ENCODE data around the gene RAPGEF6. TPM values are rescaled to one million over a fixed set of nuclear protein-coding genes. Genes with fewer than 3 reads are reported as not detected.

RAPGEF6 gene
- total RNA-seq, 2 donors from 2014 or later, result 19.2 to 24.0 TPM

DNA sequence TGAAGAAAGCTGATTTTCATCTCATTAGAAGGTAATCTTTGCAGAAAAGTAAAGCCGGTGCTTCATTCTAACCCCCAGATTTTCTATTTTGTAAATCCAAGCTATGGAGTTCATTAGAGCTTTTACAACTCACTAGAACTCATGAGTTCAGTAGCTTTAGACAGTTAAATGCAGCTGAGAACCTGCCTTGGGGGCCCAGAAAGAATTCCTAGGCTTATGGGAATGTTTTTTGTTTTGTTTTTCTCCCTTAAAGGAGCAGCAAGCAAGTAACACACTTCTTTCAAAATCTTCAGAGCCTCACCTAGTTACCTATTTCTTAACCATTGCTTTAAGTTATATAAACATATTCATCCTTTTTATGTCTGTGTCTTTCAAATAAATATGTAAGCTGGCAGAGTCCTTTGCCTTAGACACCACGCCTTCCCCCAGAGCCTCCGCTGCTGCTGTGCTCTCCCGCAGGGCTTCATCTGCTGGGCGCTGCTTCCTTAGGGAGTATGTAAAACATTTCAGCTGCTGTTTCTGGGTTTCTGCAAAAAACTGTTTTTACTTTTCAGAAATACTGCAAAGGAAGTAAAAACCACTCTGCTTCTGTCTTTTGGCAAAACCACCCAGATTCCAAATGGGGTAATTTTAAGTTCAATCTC lies 238.3 kb downstream of the RAPGEF6 start:
- 90 to 93% methylated on average over 2 to 5 of the region's 5 CpGs for WGBS, 2 experiments (ENCODE audit: insufficient coverage in 1 of 2, insufficient read length in 1 of 2)
- H3K36me3 Mint-ChIP-seq (ENCODE audit: low read depth), result peaks cover 51% of the 10 kb centered on the region
- DNase-seq, result no peak
- TF ChIP-seq, protein P1, sequence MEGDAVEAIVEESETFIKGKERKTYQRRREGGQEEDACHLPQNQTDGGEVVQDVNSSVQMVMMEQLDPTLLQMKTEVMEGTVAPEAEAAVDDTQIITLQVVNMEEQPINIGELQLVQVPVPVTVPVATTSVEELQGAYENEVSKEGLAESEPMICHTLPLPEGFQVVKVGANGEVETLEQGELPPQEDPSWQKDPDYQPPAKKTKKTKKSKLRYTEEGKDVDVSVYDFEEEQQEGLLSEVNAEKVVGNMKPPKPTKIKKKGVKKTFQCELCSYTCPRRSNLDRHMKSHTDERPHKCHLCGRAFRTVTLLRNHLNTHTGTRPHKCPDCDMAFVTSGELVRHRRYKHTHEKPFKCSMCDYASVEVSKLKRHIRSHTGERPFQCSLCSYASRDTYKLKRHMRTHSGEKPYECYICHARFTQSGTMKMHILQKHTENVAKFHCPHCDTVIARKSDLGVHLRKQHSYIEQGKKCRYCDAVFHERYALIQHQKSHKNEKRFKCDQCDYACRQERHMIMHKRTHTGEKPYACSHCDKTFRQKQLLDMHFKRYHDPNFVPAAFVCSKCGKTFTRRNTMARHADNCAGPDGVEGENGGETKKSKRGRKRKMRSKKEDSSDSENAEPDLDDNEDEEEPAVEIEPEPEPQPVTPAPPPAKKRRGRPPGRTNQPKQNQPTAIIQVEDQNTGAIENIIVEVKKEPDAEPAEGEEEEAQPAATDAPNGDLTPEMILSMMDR (conservative IDR thresholded peaks at IDR 0.05), result no peak
- H3K36me3 ChIP-seq (ENCODE audit: control insufficient read depth, insufficient read depth, low read length), result peaks cover 76% of the 10 kb centered on the region
- no peaks in the 10 kb centered on the region for H3K4me1 Mint-ChIP-seq
- H3K9ac ChIP-seq (ENCODE audit: extremely low read depth, low read length, poor library complexity, severe bottlenecking), result no peak overlapping the region
- H3K27ac ChIP-seq (ENCODE audit: low read depth, low read length), result no peak overlapping the region
- peaks cover 2% of the 10 kb centered on the region for H3K9me3 ChIP-seq (ENCODE audit: control insufficient read depth, low read length)
- no peak overlapping the region for H3K27ac Mint-ChIP-seq
- H3K4me1 ChIP-seq (ENCODE audit: control insufficient read depth, insufficient read depth, low read length), result no peaks in the 10 kb centered on the region
- no peaks in the 10 kb centered on the region for H3K27me3 ChIP-seq (ENCODE audit: control insufficient read depth, insufficient read depth, low read length, poor library complexity, severe bottlenecking)
- H3K4me3 Mint-ChIP-seq, result no peak overlapping the region
- no peaks in the 10 kb centered on the region for H3K27me3 Mint-ChIP-seq (ENCODE audit: insufficient read depth)
- H3K9me3 Mint-ChIP-seq, result peaks cover 6% of the 10 kb centered on the region
- H3K4me3 ChIP-seq (ENCODE audit: low read length), result no peak overlapping the region

DNA sequence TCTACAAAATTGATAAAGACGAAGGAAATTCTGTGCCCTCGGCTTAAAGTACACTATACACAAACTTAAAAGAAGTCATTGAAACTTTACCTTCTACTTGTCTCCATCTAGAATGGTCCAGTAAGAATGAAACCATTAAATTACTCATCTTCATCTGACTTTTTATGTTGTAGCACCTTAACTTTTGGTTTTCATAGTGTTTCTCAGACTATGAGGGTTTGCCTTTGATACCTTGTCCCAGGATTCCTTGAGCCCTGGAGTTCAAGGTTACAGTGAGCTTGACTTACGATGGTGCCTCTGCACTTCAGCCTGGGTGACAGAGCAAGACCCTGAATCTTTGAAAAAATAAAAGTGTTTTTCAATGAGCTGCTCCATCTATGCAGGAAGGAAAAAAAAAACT lies 239.0 kb downstream of the RAPGEF6 start:
- peaks cover 51% of the 10 kb centered on the region for H3K36me3 Mint-ChIP-seq (ENCODE audit: low read depth)
- Histone ChIP-seq H3K4me3 (ENCODE audit: low read length) (no peak overlapping the region), H3K27me3 (ENCODE audit: control insufficient read depth, insufficient read depth, low read length, poor library complexity, severe bottlenecking) (no peaks in the 10 kb centered on the region), H3K36me3 (ENCODE audit: control insufficient read depth, insufficient read depth, low read length) (peaks cover 79% of the 10 kb centered on the region), H3K9me3 (ENCODE audit: control insufficient read depth, low read length) (no peaks in the 10 kb centered on the region), H3K9ac (ENCODE audit: extremely low read depth, low read length, poor library complexity, severe bottlenecking) (no peak overlapping the region), H3K4me1 (ENCODE audit: control insufficient read depth, insufficient read depth, low read length) (no peaks in the 10 kb centered on the region), H3K27ac (ENCODE audit: low read depth, low read length) (no peak overlapping the region)
- H3K9me3 Mint-ChIP-seq, result peaks cover 4% of the 10 kb centered on the region
- H3K4me3 Mint-ChIP-seq, result no peak overlapping the region
- H3K27me3 Mint-ChIP-seq (ENCODE audit: insufficient read depth), result no peaks in the 10 kb centered on the region
- H3K27ac Mint-ChIP-seq, result no peak overlapping the region
- TF ChIP-seq, protein P1 (conservative IDR thresholded peaks at IDR 0.05), result no peak
- 94 to 100% methylated on average over 1 to 3 of the region's 3 CpGs for WGBS, 2 experiments (ENCODE audit: insufficient coverage in 1 of 2, insufficient read length in 1 of 2)
- H3K4me1 Mint-ChIP-seq, result no peaks in the 10 kb centered on the region
- no peak for DNase-seq

DNA sequence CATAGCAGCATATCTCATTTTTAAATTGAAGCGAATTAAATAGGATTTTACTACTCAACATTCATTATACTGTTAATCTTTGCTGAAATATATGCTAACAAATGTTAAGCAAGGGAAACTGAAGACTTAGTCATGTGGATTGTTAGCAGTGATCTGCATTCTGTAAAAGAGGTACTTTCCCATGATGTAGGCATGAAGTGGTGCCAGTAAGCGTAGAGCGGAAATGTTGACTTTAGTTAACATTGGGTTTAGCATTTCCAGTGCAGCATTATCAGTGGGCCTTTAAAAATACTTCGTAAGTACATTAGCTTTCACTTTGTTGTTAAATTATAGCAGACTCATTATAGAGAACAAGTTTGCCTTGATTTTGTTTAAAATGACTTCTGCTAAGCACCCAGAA lies 240.9 kb downstream of the RAPGEF6 start:
- Histone ChIP-seq H3K36me3 (ENCODE audit: control insufficient read depth, insufficient read depth, low read length) (peaks cover 87% of the 10 kb centered on the region), H3K27ac (ENCODE audit: low read depth, low read length) (no peak overlapping the region), H3K4me1 (ENCODE audit: control insufficient read depth, insufficient read depth, low read length) (no peaks in the 10 kb centered on the region), H3K4me3 (ENCODE audit: low read length) (no peak overlapping the region), H3K27me3 (ENCODE audit: control insufficient read depth, insufficient read depth, low read length, poor library complexity, severe bottlenecking) (no peaks in the 10 kb centered on the region), H3K9ac (ENCODE audit: extremely low read depth, low read length, poor library complexity, severe bottlenecking) (no peak overlapping the region), H3K9me3 (ENCODE audit: control insufficient read depth, low read length) (no peaks in the 10 kb centered on the region)
- Mint-ChIP-seq H3K27ac (no peak overlapping the region), H3K4me3 (no peak overlapping the region), H3K4me1 (no peaks in the 10 kb centered on the region), H3K36me3 (ENCODE audit: low read depth) (peaks cover 48% of the 10 kb centered on the region), H3K27me3 (ENCODE audit: insufficient read depth) (no peaks in the 10 kb centered on the region), H3K9me3 (no peaks in the 10 kb centered on the region)
- 92 to 93% methylated on average over 2 to 4 of the region's 4 CpGs for WGBS, 2 experiments (ENCODE audit: insufficient coverage in 1 of 2, insufficient read length in 1 of 2)
- TF ChIP-seq, protein P1 (conservative IDR thresholded peaks at IDR 0.05), result no peak
- DNase-seq, result no peak

All from endodermal cell (in vitro differentiated cells).